Nephron progenitor cell (in vitro differentiated cells): ENCODE measurements around the gene FSD1.

Source experiments
- DNase-seq: peaks from one replicate; pipeline ENCODE4 v3.0.0; 2021
- H3K27ac Mint-ChIP-seq: 2 replicates; pipeline ENCODE4 v1.8.0; 2021; ENCODE audit warnings: mild to moderate bottlenecking, moderate library complexity, mixed read lengths
- H3K27me3 Mint-ChIP-seq: 2 replicates; pipeline ENCODE4 v1.8.0; 2021; ENCODE audit warnings: mild to moderate bottlenecking, low read depth, mixed read lengths; ENCODE audit not compliant: poor library complexity
- H3K36me3 Mint-ChIP-seq: 2 replicates; pipeline ENCODE4 v1.8.0; 2021; ENCODE audit warnings: low read depth, mixed read lengths
- H3K4me1 Mint-ChIP-seq: 2 replicates; pipeline ENCODE4 v1.8.0; 2021; ENCODE audit warnings: mixed read lengths
- H3K4me3 Mint-ChIP-seq: 2 replicates; pipeline ENCODE4 v1.8.0; 2021; ENCODE audit warnings: mild to moderate bottlenecking, moderate library complexity, mixed read lengths
- H3K9me3 Mint-ChIP-seq: 2 replicates; pipeline ENCODE4 v1.8.0; 2021; ENCODE audit warnings: mild to moderate bottlenecking, moderate library complexity, mixed read lengths
- TF ChIP-seq, protein P1 (sequence below): fragments of 200-600 bp; sonication (generic); IDR thresholded peaks from 2 replicates; pipeline ENCODE4 v1.5.0; 2021; ENCODE audit warnings: antibody characterized with exemption

Gene FSD1

DNA sequence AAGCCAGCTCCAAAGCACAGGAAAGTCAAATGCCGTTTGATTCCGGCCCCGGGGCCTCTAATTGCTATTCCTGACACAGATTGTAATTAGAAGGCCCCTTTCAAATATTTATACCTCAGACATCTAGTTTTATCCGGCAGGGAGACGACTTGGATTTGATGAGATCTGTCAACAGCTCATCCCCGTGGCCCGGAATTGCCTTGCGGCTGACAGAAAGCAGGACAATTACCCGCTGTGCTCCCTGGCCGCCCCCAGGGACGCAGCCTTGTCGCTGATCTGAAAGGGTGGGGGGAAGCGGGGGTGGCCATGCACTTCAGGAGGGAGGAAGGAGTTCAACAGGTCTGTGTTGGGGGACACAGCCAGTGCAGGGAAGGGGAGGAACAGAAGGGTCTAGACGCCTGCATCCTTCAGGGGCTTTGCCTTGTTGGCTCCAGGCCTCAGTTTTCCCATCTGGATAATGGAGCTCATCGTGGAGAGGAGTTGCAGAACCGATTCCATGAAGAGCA lies 27.2 kb upstream of the FSD1 start:
- Mint-ChIP-seq H3K4me3 (no peak overlapping the region), H3K4me1 (peaks cover 11% of the 10 kb centered on the region), H3K9me3 (no peaks in the 10 kb centered on the region), H3K36me3 (no peaks in the 10 kb centered on the region), H3K27ac (no peak overlapping the region), H3K27me3 (peaks cover 52% of the 10 kb centered on the region)
- DNase-seq: no peak
- TF ChIP-seq, protein P1, sequence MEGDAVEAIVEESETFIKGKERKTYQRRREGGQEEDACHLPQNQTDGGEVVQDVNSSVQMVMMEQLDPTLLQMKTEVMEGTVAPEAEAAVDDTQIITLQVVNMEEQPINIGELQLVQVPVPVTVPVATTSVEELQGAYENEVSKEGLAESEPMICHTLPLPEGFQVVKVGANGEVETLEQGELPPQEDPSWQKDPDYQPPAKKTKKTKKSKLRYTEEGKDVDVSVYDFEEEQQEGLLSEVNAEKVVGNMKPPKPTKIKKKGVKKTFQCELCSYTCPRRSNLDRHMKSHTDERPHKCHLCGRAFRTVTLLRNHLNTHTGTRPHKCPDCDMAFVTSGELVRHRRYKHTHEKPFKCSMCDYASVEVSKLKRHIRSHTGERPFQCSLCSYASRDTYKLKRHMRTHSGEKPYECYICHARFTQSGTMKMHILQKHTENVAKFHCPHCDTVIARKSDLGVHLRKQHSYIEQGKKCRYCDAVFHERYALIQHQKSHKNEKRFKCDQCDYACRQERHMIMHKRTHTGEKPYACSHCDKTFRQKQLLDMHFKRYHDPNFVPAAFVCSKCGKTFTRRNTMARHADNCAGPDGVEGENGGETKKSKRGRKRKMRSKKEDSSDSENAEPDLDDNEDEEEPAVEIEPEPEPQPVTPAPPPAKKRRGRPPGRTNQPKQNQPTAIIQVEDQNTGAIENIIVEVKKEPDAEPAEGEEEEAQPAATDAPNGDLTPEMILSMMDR: no peak

DNA sequence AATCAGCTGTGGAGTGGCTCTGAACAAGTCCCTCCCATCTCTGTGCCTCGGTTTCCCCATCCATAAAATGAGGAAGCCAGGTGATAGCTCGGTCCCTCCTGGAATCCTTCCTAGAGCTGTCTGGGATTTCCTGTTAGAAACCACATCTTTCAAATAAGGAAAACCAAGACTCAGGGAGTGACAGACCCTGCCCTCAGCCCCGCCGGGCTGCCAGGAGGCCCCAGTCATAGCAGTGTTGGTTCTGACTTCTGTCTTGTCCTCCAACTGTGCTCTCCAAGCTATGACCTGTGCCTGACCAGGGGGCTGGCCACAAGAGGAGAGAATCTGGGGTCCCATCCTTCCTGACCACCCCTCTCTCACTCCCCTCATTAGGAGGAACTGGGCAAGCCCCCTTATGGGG lies 26.4 kb upstream of the FSD1 start:
- Mint-ChIP-seq H3K36me3 (no peaks in the 10 kb centered on the region), H3K27ac (no peak overlapping the region), H3K4me3 (peak overlapping the region; percentile 83), H3K9me3 (no peaks in the 10 kb centered on the region), H3K4me1 (peaks cover 11% of the 10 kb centered on the region), H3K27me3 (peaks cover 59% of the 10 kb centered on the region)
- TF ChIP-seq, protein P1: no peak
- DNase-seq: no peak

DNA sequence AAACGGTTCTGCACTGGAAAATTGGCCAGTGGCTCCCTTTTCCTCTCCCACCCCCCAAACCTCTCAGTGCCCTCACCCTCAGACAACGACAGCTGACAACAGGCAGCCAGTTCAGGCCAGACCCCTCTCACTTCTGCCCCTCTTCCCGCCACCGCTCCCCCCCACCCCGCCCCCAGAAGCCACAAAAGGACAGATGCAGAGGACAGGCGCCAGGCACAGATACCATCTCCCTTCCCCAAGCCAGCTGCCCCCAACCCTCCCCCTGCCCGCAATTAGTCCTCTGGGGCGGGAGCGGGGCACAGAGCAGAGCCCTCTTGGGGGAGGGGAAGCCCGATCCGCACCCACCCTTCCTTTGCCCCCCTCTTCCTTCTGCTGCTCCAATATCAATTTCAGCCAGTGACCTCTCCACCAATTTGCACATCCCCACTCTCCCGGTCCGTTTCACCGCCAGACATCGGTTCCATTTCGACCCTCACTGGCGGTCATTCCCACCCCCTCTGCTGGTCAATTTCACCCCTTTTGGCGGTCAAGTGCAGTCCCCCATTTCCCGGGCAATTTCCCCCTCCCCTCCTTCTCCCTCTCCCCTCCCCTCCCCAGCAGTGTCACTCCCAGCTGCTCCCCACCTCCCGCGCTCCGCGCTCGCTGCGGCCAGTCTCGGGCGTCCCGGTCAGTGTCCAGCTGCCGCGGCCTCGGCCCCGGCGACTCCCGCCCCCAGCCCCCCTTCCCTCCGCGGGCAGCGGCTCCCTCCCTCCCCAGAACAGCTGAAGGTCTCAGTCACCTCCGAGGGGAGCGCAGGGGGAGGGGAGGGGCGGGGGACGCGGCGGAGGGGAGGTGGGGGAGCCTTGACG lies 25.8 kb upstream of the FSD1 start, which contains the start of gene SHD:
Gene SHD (plus strand): TSS at position 848 of the 848 bp plus-strand sequence. CDS start 798 bp downstream, outside the sequence.
- peak within 1 kb of the TSS; percentile 84 for H3K4me3 Mint-ChIP-seq
- H3K4me1 Mint-ChIP-seq: peaks cover 11% of the 10 kb centered on the region
- no peaks in the 10 kb centered on the region for H3K36me3 Mint-ChIP-seq
- peaks cover 65% of the 10 kb centered on the region for H3K27me3 Mint-ChIP-seq
- TF ChIP-seq, protein P1: no peak
- H3K27ac Mint-ChIP-seq: peak within 1 kb of the TSS; percentile 57
- H3K9me3 Mint-ChIP-seq: no peaks in the 10 kb centered on the region
- peak; percentile 70 for DNase-seq

DNA sequence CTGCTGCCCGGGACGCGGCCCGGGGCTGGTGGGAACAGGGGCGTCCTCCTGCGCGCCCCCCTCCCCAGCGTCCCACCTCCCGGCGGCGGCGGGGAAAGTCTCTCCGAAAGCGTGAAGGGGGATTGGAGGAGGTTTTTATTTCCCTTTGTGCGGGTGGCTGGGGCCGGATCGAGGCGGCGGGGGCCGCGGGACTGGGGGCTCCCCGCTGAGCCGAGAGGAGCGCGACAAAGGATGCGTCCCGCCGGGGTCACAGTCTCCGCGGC lies 25.2 kb upstream of the FSD1 start:
- no peaks in the 10 kb centered on the region for H3K9me3 Mint-ChIP-seq
- DNase-seq: no peak
- TF ChIP-seq, protein P1: no peak
- peaks cover 70% of the 10 kb centered on the region for H3K27me3 Mint-ChIP-seq
- no peaks in the 10 kb centered on the region for H3K36me3 Mint-ChIP-seq
- peaks cover 11% of the 10 kb centered on the region for H3K4me1 Mint-ChIP-seq
- no peak overlapping the region for H3K27ac Mint-ChIP-seq
- H3K4me3 Mint-ChIP-seq: peak overlapping the region; percentile 48

DNA sequence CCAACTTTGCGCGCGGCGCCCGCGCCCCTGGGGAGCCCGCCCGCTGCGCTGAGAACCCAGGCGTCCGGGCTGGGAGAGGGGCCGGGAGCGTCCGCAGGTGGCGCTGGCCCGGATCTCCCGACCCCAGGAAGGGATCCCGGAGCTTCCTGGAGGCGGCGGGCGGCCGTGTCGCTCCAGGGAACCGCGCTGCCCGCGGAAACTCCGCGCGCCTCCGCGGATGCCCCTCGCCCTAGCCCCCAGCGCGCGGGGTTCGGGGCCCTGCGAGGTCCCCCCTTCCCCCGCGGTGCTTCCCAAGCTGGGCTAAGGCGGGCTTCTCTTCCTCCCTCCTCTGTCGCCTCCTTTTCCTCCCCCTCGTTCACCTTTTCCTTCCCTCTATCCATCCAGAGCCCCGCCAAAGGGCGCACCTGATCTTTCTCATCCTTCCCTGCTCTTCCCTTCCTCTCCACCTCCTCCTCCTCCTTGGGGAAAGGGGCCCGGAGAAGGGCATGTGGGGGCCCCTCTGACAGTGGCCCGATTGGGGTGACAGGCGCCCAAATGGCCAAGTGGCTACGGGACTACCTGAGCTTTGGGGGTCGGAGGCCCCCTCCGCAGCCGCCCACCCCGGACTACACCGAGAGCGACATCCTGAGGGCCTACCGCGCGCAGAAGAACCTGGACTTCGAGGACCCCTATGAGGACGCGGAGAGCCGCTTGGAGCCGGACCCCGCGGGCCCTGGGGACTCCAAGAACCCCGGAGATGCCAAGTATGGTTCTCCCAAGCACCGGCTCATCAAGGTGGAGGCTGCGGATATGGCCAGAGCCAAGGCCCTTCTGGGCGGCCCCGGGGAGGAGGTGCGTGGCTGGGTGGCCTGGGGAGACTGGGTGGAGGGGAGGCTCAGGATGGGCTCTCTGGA lies 24.6 kb upstream of the FSD1 start:
- no peaks in the 10 kb centered on the region for H3K36me3 Mint-ChIP-seq
- DNase-seq: no peak
- TF ChIP-seq, protein P1: no peak
- no peaks in the 10 kb centered on the region for H3K9me3 Mint-ChIP-seq
- H3K27me3 Mint-ChIP-seq: peaks cover 76% of the 10 kb centered on the region
- peaks cover 15% of the 10 kb centered on the region for H3K4me1 Mint-ChIP-seq
- H3K4me3 Mint-ChIP-seq: peak overlapping the region; percentile 84
- no peak overlapping the region for H3K27ac Mint-ChIP-seq
